Right hindlimb (tissue), 1 donor: ENCODE data around the gene SSTR3.

Source experiments
- DNase-seq: peaks from one replicate; pipeline ENCODE4 v3.0.0-alpha.2; 2018

The SSTR3 gene

GRCh38 chr22:37163575-37164504, 48.4 kb downstream of the SSTR3 start:
- no peak for DNase-seq

- no peak for DNase-seq
Observed at GRCh38 chr22:37163096-37163489, 49.2 kb downstream of the SSTR3 start.

- DNase-seq = no peak
Observed at GRCh38 chr22:37162221-37163095, 49.8 kb downstream of the SSTR3 start.

GRCh38 chr22:37161443-37161842, 50.8 kb downstream of the SSTR3 start:
- no peak for DNase-seq

GRCh38 chr22:37160027-37160426, 52.2 kb downstream of the SSTR3 start:
- DNase-seq = no peak

GRCh38 chr22:37158963-37159290, 53.4 kb downstream of the SSTR3 start:
- DNase-seq = no peak

GRCh38 chr22:37157516-37158285, 54.6 kb downstream of the SSTR3 start:
- DNase-seq = no peak

GRCh38 chr22:37156686-37157435, 55.4 kb downstream of the SSTR3 start:
- DNase-seq = no peak

GRCh38 chr22:37155971-37156370, 56.3 kb downstream of the SSTR3 start:
- no peak for DNase-seq

- DNase-seq = no peak
Observed at GRCh38 chr22:37154925-37155712, 57.2 kb downstream of the SSTR3 start.
